SK-N-SH (cell line): ENCODE data around the gene TRPV2. TPM values are rescaled to one million over a fixed set of nuclear protein-coding genes. Genes with fewer than 3 reads are reported as not detected.
A peak's percentile ranks its signal among the peaks of the same experiment; 100 is the strongest.

Experiments
- CTCF ChIA-PET: fragments of 300-600, 350-600 bp; formaldehyde crosslinking; extraction: SDS; loops from one replicate; lab custom pipeline; 2021; lab: Yijun Ruan, JAX
- POLR2A ChIA-PET: fragments of 350-600 bp; sonication (Branson Sonifier 250); formaldehyde crosslinking; extraction: SDS; loops from one replicate; lab custom pipeline; 2020; ENCODE audit warnings: antibody characterized with exemption, inconsistent platforms; lab: Yijun Ruan, JAX
- DNase-seq: peaks from one replicate; pipeline ENCODE4 v3.0.0; 2012
- H2AFZ ChIP-seq: fragments of 200-600 bp; sonication (generic); 2 replicates; pipeline ENCODE4 v1.8.1; 2016; ENCODE audit warnings: antibody characterized with exemption, mild to moderate bottlenecking, low read depth
- H3F3A ChIP-seq: fragments of 200-600 bp; sonication (generic); replicated peaks from 2 replicates; pipeline ENCODE3; 2016; ENCODE audit warnings: antibody characterized with exemption, mild to moderate bottlenecking; ENCODE audit not compliant: insufficient read depth
- H3K27ac ChIP-seq, 2 experiments: fragments of 200-500 bp in 1 of 2; fragments of 200-600 bp in 1 of 2; sonication (Bioruptor generic) in 1 of 2; sonication (generic), shearing (Covaris generic) in 1 of 2; 2 replicates each; pipeline versions ENCODE4 v1.5.1 to v1.6.1; 2014 to 2016; ENCODE audit warnings: low read depth in 2 of 2, inconsistent platforms in 1 of 2, low read length in 1 of 2, mild to moderate bottlenecking in 1 of 2, mixed read lengths in 1 of 2
- H3K27me3 ChIP-seq: fragments of 200-600 bp; sonication (generic), shearing (Covaris generic); 2 replicates; pipeline ENCODE4 v1.6.1; 2016; ENCODE audit warnings: mixed run types; ENCODE audit not compliant: insufficient read depth
- H3K36me3 ChIP-seq, 2 experiments: fragments of 200-500 bp in 1 of 2; fragments of 200-600 bp in 1 of 2; sonication (Bioruptor generic) in 1 of 2; sonication (generic) in 1 of 2; replicated peaks in 1 of 2; 2 replicates each; pipeline versions ENCODE3 to v1.5.1; 2014 to 2016; ENCODE audit warnings: low read length in 1 of 2, mild to moderate bottlenecking in 1 of 2; ENCODE audit not compliant: insufficient read depth in 2 of 2, control insufficient read depth in 1 of 2
- H3K4me1 ChIP-seq, 2 experiments: fragments of 200-500 bp in 1 of 2; fragments of 200-600 bp in 1 of 2; sonication (Bioruptor generic) in 1 of 2; sonication (generic), shearing (Covaris generic) in 1 of 2; 2 replicates each; pipeline versions ENCODE4 v1.5.1 to v1.6.1; 2014 to 2016; ENCODE audit warnings: low read depth in 1 of 2, low read length in 1 of 2, mixed run types in 1 of 2; ENCODE audit not compliant: insufficient read depth in 2 of 2, control insufficient read depth in 1 of 2
- H3K4me2 ChIP-seq: fragments of 200-600 bp; sonication (generic), shearing (Covaris generic); 2 replicates; pipeline ENCODE4 v1.6.1; 2017; ENCODE audit warnings: mixed run types
- H3K4me3 ChIP-seq, 2 experiments: fragments of 200-500 bp in 1 of 2; fragments of 200-600 bp in 1 of 2; sonication (Bioruptor generic) in 1 of 2; sonication (generic), shearing (Covaris generic) in 1 of 2; 2 replicates each; pipeline versions ENCODE4 v1.5.1 to v1.8.1; 2014 to 2016; ENCODE audit warnings: low read depth in 2 of 2, inconsistent platforms in 1 of 2, low read length in 1 of 2, mild to moderate bottlenecking in 1 of 2, mixed read lengths in 1 of 2, moderate library complexity in 1 of 2
- H3K79me2 ChIP-seq: fragments of 200-600 bp; sonication (generic); 2 replicates; pipeline ENCODE4 v1.8.1; 2017; ENCODE audit warnings: mild to moderate bottlenecking; ENCODE audit not compliant: insufficient read depth
- H3K9ac ChIP-seq: fragments of 200-600 bp; sonication (generic); 2 replicates; pipeline ENCODE4 v1.6.1; 2017; ENCODE audit warnings: mixed run types
- H3K9me2 ChIP-seq: fragments of 200-600 bp; sonication (generic); 2 replicates; pipeline ENCODE4 v1.6.1; 2017; ENCODE audit warnings: mixed run types
- H3K9me3 ChIP-seq: fragments of 200-600 bp; sonication (generic); 2 replicates; pipeline ENCODE4 v1.6.1; 2017; ENCODE audit warnings: mixed run types, mild to moderate bottlenecking, moderate library complexity
- H4K20me1 ChIP-seq: fragments of 200-600 bp; sonication (generic); 2 replicates; pipeline ENCODE4 v1.6.1; 2017; ENCODE audit warnings: mild to moderate bottlenecking, mixed run types; ENCODE audit not compliant: insufficient read depth
- CHD2 ChIP-seq: fragments of 150-350 bp; IDR thresholded peaks from 2 replicates; pipeline ENCODE4 v1.6.1; 2018; ENCODE audit warnings: low read length; ENCODE audit not compliant: partially characterized antibody
- EP300 ChIP-seq, 2 experiments: IDR thresholded peaks; 2 replicates each; pipeline versions ENCODE4 v1.4.0 to v1.6.1; 2012; ENCODE audit warnings: borderline replicate concordance in 1 of 2, low read depth in 1 of 2, low read length in 1 of 2
- EZH2phosphoT487 ChIP-seq: fragments of 200-600 bp; sonication (generic); IDR thresholded peaks from 2 replicates; pipeline ENCODE4 v1.6.1; 2017; ENCODE audit warnings: low read depth, mixed run types, mild to moderate bottlenecking, antibody characterized with exemption, moderate library complexity, borderline replicate concordance
- FOXJ3 ChIP-seq: sonication (generic); formaldehyde crosslinking; IDR thresholded peaks from 2 replicates; pipeline ENCODE4 v1.5.1; 2020; ENCODE audit warnings: mild to moderate bottlenecking, missing genetic modification reagents
- FOXM1 ChIP-seq: IDR thresholded peaks from 2 replicates; pipeline ENCODE4 v1.4.0; 2012; ENCODE audit warnings: low read depth, mild to moderate bottlenecking
- GABPA ChIP-seq: IDR thresholded peaks from 2 replicates; pipeline ENCODE4 v1.4.0; 2012; ENCODE audit warnings: low read depth, mild to moderate bottlenecking
- MAX ChIP-seq: IDR thresholded peaks from 2 replicates; pipeline ENCODE4 v1.4.0; 2012; ENCODE audit warnings: low read depth
- MEF2A ChIP-seq: IDR thresholded peaks from 2 replicates; pipeline ENCODE4 v1.4.0; 2012; ENCODE audit warnings: low read depth, borderline replicate concordance
- MXI1 ChIP-seq: IDR thresholded peaks from 2 replicates; pipeline ENCODE4 v1.6.1; 2012; ENCODE audit warnings: mild to moderate bottlenecking, low read depth, low read length, improper control_type of control experiment
- NFIC ChIP-seq: IDR thresholded peaks from 2 replicates; pipeline ENCODE4 v1.4.0; 2012; ENCODE audit warnings: borderline replicate concordance
- NRF1 ChIP-seq: IDR thresholded peaks from 2 replicates; pipeline ENCODE4 v1.6.1; 2012; ENCODE audit warnings: low read depth, mild to moderate bottlenecking, low read length
- POLR2AphosphoS5 ChIP-seq: IDR thresholded peaks from 2 replicates; pipeline ENCODE4 v1.6.1; 2012; ENCODE audit warnings: low read depth, low read length
- RAD21 ChIP-seq: IDR thresholded peaks from 2 replicates; pipeline ENCODE4 v1.6.1; 2012; ENCODE audit warnings: mild to moderate bottlenecking, low read length
- RCOR1 ChIP-seq: fragments of 150-350 bp; IDR thresholded peaks from 2 replicates; pipeline ENCODE4 v1.6.1; 2017; ENCODE audit warnings: antibody characterized with exemption, low read length
- REST ChIP-seq: IDR thresholded peaks from 2 replicates; pipeline ENCODE4 v1.6.1; 2012; ENCODE audit warnings: mild to moderate bottlenecking, low read depth, low read length, moderate library complexity
- SMC3 ChIP-seq: IDR thresholded peaks from 2 replicates; pipeline ENCODE4 v1.6.1; 2012; ENCODE audit warnings: low read depth, low read length, improper control_type of control experiment
- USF2 ChIP-seq: fragments of 150-350 bp; IDR thresholded peaks from 2 replicates; pipeline ENCODE4 v1.6.1; 2017; ENCODE audit warnings: antibody characterized with exemption, low read length, low read depth, borderline replicate concordance
- WGBS: methylation state at CpG from one replicate; pipeline ENCODE4 v1.1.6; 2017; ENCODE audit warnings: low lambda C conversion rate; 5-methylcytosine and 5-hydroxymethylcytosine counted together
- polyA plus RNA-seq, 3 experiments: library from polyadenylated mRNA; depleted of rRNA; stranded (reverse); fragments of >200 nt; gene quantifications; 2 replicates each; pipeline ENCODE4 v1.2.3, GENCODE V29; 2012
- TF ChIP-seq, protein P1 (sequence below): fragments of 200-600 bp; sonication (generic); IDR thresholded peaks from 2 replicates; pipeline ENCODE4 v1.6.1; 2017; ENCODE audit warnings: antibody characterized with exemption, mild to moderate bottlenecking, moderate library complexity
- TF ChIP-seq, protein P2 (sequence below): IDR thresholded peaks from 2 replicates; pipeline ENCODE4 v1.4.0; 2012; ENCODE audit warnings: low read depth, borderline replicate concordance
- TF ChIP-seq, protein P3 (sequence below): IDR thresholded peaks from 2 replicates; pipeline ENCODE4; 2012

The TRPV2 gene
- polyA plus RNA-seq, 1 of the 3 experiments (the other 2 are of a cell fraction), result 11.0 TPM

GRCh38 chr17:16438557-16439302 lies 23.4 kb downstream of the TRPV2 start:
- Histone ChIP-seq H3K4me3 (peak overlapping the region; percentile 87 to 98), H3K4me2 (peak overlapping the region; percentile 93), H4K20me1 (peaks cover 43% of the 10 kb centered on the region), H3K9me2 (no peaks in the 10 kb centered on the region), H3K9me3 (no peaks in the 10 kb centered on the region), H3K27me3 (no peaks in the 10 kb centered on the region), H2AFZ (peak overlapping the region; percentile 77), H3K79me2 (peaks cover 46% of the 10 kb centered on the region), H3K9ac (peak overlapping the region; percentile 96), H3K4me1 (peaks cover 25 to 30% of the 10 kb centered on the region in 2 experiments; a peak in 3 of 4 replicates), H3K27ac (peak overlapping the region; percentile 76 to 88), H3F3A (peaks cover 30% of the 10 kb centered on the region), H3K36me3 (peaks cover 36 to 37% of the 10 kb centered on the region in 2 experiments)
- ChIA-PET CTCF (interaction anchor here (0.8 to 33.7 kb wide), 7 partner anchors 11 to 82 kb away, joined by 3 to 746 read pairs (median 6); no protein-coding TSS in a partner anchor), POLR2A (interaction anchor here (0.9 to 2.1 kb wide), 22 partner anchors 10 to 146 kb away, joined by 3 to 25 read pairs (median 5); partner anchors contain the start of genes CENPV and UBB)
- WGBS, result under 1% methylated on average over 29 of the region's 46 CpGs
- DNase-seq, result peak; percentile 99
- TF ChIP-seq GABPA, result peak; percentile 1; the same call in 1 of the 2 replicates
- TF ChIP-seq EP300 (IDR thresholded peaks at IDR 0.05; ENCODE audit: borderline replicate concordance in 1 of 2, low read depth in 1 of 2, low read length in 1 of 2), result peak in 1 of 2 experiments; percentile 65; a peak in 1 of 4 replicates
- peak; percentile 63 for TF ChIP-seq REST
- no peak for TF ChIP-seq RAD21
- TF ChIP-seq SMC3, result no peak
- TF ChIP-seq, protein P1, sequence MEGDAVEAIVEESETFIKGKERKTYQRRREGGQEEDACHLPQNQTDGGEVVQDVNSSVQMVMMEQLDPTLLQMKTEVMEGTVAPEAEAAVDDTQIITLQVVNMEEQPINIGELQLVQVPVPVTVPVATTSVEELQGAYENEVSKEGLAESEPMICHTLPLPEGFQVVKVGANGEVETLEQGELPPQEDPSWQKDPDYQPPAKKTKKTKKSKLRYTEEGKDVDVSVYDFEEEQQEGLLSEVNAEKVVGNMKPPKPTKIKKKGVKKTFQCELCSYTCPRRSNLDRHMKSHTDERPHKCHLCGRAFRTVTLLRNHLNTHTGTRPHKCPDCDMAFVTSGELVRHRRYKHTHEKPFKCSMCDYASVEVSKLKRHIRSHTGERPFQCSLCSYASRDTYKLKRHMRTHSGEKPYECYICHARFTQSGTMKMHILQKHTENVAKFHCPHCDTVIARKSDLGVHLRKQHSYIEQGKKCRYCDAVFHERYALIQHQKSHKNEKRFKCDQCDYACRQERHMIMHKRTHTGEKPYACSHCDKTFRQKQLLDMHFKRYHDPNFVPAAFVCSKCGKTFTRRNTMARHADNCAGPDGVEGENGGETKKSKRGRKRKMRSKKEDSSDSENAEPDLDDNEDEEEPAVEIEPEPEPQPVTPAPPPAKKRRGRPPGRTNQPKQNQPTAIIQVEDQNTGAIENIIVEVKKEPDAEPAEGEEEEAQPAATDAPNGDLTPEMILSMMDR, result no peak
- TF ChIP-seq NFIC, result no peak; the same call in 1 of the 2 replicates
- peak; percentile 96 for TF ChIP-seq NRF1
- TF ChIP-seq FOXJ3 (CRISPR knock-in tag), result no peak
- TF ChIP-seq, protein P2, sequence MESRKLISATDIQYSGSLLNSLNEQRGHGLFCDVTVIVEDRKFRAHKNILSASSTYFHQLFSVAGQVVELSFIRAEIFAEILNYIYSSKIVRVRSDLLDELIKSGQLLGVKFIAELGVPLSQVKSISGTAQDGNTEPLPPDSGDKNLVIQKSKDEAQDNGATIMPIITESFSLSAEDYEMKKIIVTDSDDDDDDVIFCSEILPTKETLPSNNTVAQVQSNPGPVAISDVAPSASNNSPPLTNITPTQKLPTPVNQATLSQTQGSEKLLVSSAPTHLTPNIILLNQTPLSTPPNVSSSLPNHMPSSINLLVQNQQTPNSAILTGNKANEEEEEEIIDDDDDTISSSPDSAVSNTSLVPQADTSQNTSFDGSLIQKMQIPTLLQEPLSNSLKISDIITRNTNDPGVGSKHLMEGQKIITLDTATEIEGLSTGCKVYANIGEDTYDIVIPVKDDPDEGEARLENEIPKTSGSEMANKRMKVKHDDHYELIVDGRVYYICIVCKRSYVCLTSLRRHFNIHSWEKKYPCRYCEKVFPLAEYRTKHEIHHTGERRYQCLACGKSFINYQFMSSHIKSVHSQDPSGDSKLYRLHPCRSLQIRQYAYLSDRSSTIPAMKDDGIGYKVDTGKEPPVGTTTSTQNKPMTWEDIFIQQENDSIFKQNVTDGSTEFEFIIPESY, result no peak
- TF ChIP-seq MEF2A, result no peak
- TF ChIP-seq MAX, result peak; percentile 93
- TF ChIP-seq CHD2, result peak; percentile 70
- no peak for TF ChIP-seq EZH2phosphoT487
- TF ChIP-seq MXI1, result peak; percentile 91
- TF ChIP-seq POLR2AphosphoS5, result peak; percentile 99
- peak; percentile 53; the same call in 1 of the 2 replicates for TF ChIP-seq RCOR1
- TF ChIP-seq USF2, result peak; percentile 76
- TF ChIP-seq, protein P3, sequence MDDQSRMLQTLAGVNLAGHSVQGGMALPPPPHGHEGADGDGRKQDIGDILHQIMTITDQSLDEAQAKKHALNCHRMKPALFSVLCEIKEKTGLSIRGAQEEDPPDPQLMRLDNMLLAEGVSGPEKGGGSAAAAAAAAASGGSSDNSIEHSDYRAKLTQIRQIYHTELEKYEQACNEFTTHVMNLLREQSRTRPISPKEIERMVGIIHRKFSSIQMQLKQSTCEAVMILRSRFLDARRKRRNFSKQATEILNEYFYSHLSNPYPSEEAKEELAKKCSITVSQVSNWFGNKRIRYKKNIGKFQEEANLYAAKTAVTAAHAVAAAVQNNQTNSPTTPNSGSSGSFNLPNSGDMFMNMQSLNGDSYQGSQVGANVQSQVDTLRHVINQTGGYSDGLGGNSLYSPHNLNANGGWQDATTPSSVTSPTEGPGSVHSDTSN, result peak; percentile 89
- no peak for TF ChIP-seq FOXM1
